ENCODE data around the gene SLC29A2. TPM values are rescaled to one million over a fixed set of nuclear protein-coding genes. Genes with fewer than 3 reads are reported as not detected.
A peak's percentile ranks its signal among the peaks of the same experiment; 100 is the strongest.

The SLC29A2 gene
- total and polyA plus RNA-seq, 2 of the 8 experiments (the other 6 are each of a cell fraction or from before 2014, with no cell fraction given), result 29.3 to 31.6 TPM

DNA sequence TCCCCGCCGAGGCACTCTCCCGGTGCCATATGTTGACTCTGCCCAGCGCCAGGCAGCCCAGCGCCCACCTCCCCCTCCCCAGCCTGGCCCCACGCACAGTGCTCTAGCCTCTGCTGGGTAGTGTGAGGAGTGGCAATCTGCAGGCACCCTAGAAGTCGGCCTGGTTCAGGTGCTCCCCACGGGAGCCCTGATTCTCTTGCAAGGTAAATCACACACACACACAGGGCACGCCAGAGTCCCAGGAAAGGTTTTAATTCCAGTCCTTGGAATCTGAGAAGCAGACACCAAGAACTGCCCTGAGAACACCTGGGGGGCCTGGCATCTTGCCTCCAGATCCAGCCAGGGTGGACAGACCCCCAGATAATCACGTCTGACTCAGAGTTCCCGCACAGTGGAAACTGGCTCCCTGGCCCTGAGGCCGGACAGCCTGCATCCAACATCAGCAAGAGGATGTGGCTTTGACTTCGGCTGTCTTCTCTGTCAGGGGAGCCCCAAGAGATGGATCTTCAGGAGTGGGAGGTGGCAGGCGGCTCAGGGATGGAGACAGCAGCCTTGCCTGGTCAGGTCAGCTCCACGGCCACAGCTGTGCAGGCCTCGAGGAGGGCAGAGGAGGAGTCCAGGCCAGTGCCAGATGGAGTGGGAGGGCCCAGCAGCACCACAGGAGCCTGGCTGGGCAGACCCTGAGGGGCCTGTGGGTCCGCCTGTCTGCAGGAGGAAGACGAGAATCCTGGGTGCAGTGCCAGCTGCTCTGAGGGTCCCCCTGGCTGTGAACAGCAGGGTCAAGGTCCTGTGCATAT, 34.3 kb downstream of the SLC29A2 start:
- Histone ChIP-seq H3K14ac (ENCODE audit: insufficient read length) (no peak overlapping the region), H2BK12ac (ENCODE audit: low read depth, low read length) (no peak overlapping the region), H3K18ac (ENCODE audit: extremely low read depth, low read length) (0 out of 2 replicates have a peak overlapping the region, but pooled peaks have one; percentile 51), H3K27ac (ENCODE audit: low read depth, low read length) (peak overlapping the region; percentile 15; the same call in 1 of the 2 replicates), H3K4me3 (ENCODE audit: extremely low read depth in 1 of 4, insufficient read depth in 2 of 4, low read depth in 3 of 4, low read length in 4 of 4) (no peak overlapping the region), H2BK20ac (ENCODE audit: low read length) (no peak overlapping the region), H4K20me1 (replicated peaks in 1 of 2; ENCODE audit: control insufficient read depth in 1 of 2, insufficient read depth in 2 of 2, low read length in 2 of 2) (peaks cover 0 to 4% of the 10 kb centered on the region in 2 experiments), H3K4me1 (replicated peaks in 1 of 4; ENCODE audit: control insufficient read depth in 3 of 4, insufficient read depth in 4 of 4, low read length in 3 of 4) (peaks cover 0 to 20% (median 14%) of the 10 kb centered on the region in 4 experiments; a peak in 6 of 7 replicates), H3K56ac (replicated peaks; ENCODE audit: insufficient read length, low read depth, low read length) (no peak overlapping the region), H3K23me2 (ENCODE audit: low read depth, low read length) (no peaks in the 10 kb centered on the region; the same call in 1 of the 2 replicates), H2BK5ac (ENCODE audit: low read depth, low read length) (no peak overlapping the region; the same call in 1 of the 2 replicates), H3K4me2 (ENCODE audit: insufficient read depth in 1 of 2, low read depth in 2 of 2, low read length in 2 of 2) (peak overlapping the region in 1 of 2 experiments; percentile 81; a peak in 2 of 4 replicates), H3K79me2 (ENCODE audit: control insufficient read depth in 1 of 2, insufficient read depth in 2 of 2, low read length in 2 of 2) (no peaks in the 10 kb centered on the region), H4K8ac (ENCODE audit: extremely low read depth, insufficient read depth, low read length) (no peak overlapping the region), H4K91ac (replicated peaks; ENCODE audit: insufficient read length, low read length) (no peak overlapping the region), H3K9ac (replicated peaks in 1 of 4; ENCODE audit: extremely low read depth in 1 of 4, low read depth in 3 of 4, low read length in 3 of 4) (peak overlapping the region in 1 of 4 experiments; percentile 22; a peak in 1 of 7 replicates), H2AFZ (ENCODE audit: low read length) (no peak overlapping the region), H2AK5ac (ENCODE audit: low read depth, low read length) (no peak overlapping the region), H2BK15ac (ENCODE audit: low read length) (0 out of 2 replicates have a peak overlapping the region, but pooled peaks have one; percentile 29), H3K4ac (replicated peaks; ENCODE audit: insufficient read length, low read depth, low read length) (no peak overlapping the region), H4K5ac (ENCODE audit: insufficient read length, low read depth, low read length) (no peak overlapping the region), H3K79me1 (ENCODE audit: low read depth, low read length) (0 out of 2 replicates have a peak, but pooled peaks cover 3% of the 10 kb centered on the region), H3K27me3 (replicated peaks in 1 of 4; ENCODE audit: control insufficient read depth in 3 of 4, extremely low read depth in 1 of 4, insufficient read depth in 3 of 4, low read length in 3 of 4) (no peaks in the 10 kb centered on the region; a peak in 2 of 7 replicates), H3K36me3 (ENCODE audit: control insufficient read depth in 2 of 4, insufficient read depth in 4 of 4, low read length in 3 of 4) (peaks cover 6 to 12% (median 9%) of the 10 kb centered on the region in 4 experiments; a peak in 4 of 8 replicates), H3K23ac (ENCODE audit: insufficient read length) (no peak overlapping the region), H3K9me3 (ENCODE audit: insufficient read depth in 2 of 2, low read depth in 1 of 2, low read length in 1 of 2) (no peaks in the 10 kb centered on the region), H2BK120ac (replicated peaks; ENCODE audit: low read depth, low read length) (no peak overlapping the region)
- FAIRE-seq (no peak), DNase-seq (ENCODE audit: low read depth in 1 of 2, low spot score in 2 of 2) (peak in 1 of 2 experiments; percentile 44)
- POLR2A ChIA-PET (ENCODE audit: partially characterized antibody), result interaction anchor here (1.1 to 28.7 kb wide), 6 partner anchors 9 to 46 kb away, joined by 4 to 487 read pairs (median 14); partner anchors contain the start of genes B4GAT1, BRMS1, SLC29A2 and TMEM151A
- 85% methylated on average over 18 of the region's 18 CpGs; no CpG with 5 or more reads in 1 of the 2 experiments for WGBS, 2 experiments (ENCODE audit: extremely low coverage in 1 of 2, insufficient coverage in 1 of 2, insufficient read length in 1 of 2, insufficient replicate concordance in 2 of 2, low coverage in 1 of 2, low lambda C conversion rate in 2 of 2, missing lambda C conversion rate in 1 of 2)
- no peak for TF ChIP-seq BRCA1 (IDR thresholded peaks at IDR 0.05; ENCODE audit: low read depth, low read length)
- TF ChIP-seq SIX5 (IDR thresholded peaks at IDR 0.05; ENCODE audit: low read depth, low read length), result no peak
- no peak for TF ChIP-seq YY1 (IDR thresholded peaks at IDR 0.05; ENCODE audit: low read depth, low read length)
- no peak for TF ChIP-seq SP4 (IDR thresholded peaks at IDR 0.05; ENCODE audit: low read length)
- TF ChIP-seq, protein P1, sequence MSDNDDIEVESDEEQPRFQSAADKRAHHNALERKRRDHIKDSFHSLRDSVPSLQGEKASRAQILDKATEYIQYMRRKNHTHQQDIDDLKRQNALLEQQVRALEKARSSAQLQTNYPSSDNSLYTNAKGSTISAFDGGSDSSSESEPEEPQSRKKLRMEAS (IDR thresholded peaks at IDR 0.05), result no peak
- TF ChIP-seq RNF2 (IDR thresholded peaks at IDR 0.05; ENCODE audit: borderline replicate concordance, low read depth, low read length, missing control alignments, poor library complexity, severe bottlenecking), result no peak
- TF ChIP-seq CREB1 (IDR thresholded peaks at IDR 0.05), result no peak
- TF ChIP-seq TAF1 (IDR thresholded peaks at IDR 0.05; ENCODE audit: low read depth, low read length), result no peak
- no peak for TF ChIP-seq KDM5A (IDR thresholded peaks at IDR 0.05; ENCODE audit: low read length)
- no peak for TF ChIP-seq SUZ12 (IDR thresholded peaks at IDR 0.05; ENCODE audit: low read length)
- no peak for TF ChIP-seq CBX5 (IDR thresholded peaks at IDR 0.05; ENCODE audit: low read depth, low read length)
- TF ChIP-seq RFX5 (IDR thresholded peaks at IDR 0.05; ENCODE audit: borderline replicate concordance, low read depth, low read length), result no peak
- CTCF ChIA-PET (ENCODE audit: partially characterized antibody), result interaction anchor here (0.6 to 8.7 kb wide), 14 partner anchors 8 to 57 kb away, joined by 3 to 242 read pairs (median 8); partner anchors contain the start of genes BRMS1 and CD248
